MM.1S (cell line): ENCODE data around the gene ARHGAP31.

Source experiments
- DNase-seq: peaks from one replicate; pipeline ENCODE4 v3.0.0-alpha.2; 2015
- H2AFZ ChIP-seq: fragments of 300-600 bp; sonication (generic); 2 replicates; pipeline ENCODE4 v1.6.0; 2016; ENCODE audit warnings: antibody characterized with exemption, low read length
- H3F3A ChIP-seq: fragments of 300-600 bp; sonication (generic); 2 replicates; pipeline ENCODE4 v1.6.1; 2016; ENCODE audit warnings: mild to moderate bottlenecking, antibody characterized with exemption, low read length, moderate library complexity, mixed read lengths; ENCODE audit not compliant: insufficient read depth
- H3K27ac ChIP-seq: fragments of 300-600 bp; sonication (generic); 2 replicates; pipeline ENCODE4 v1.5.1; 2016; ENCODE audit warnings: mild to moderate bottlenecking, low read length
- H3K27me3 ChIP-seq: fragments of 300-600 bp; sonication (generic); replicated peaks from 2 replicates; pipeline ENCODE4 v1.6.0; 2016; ENCODE audit warnings: low read length; ENCODE audit not compliant: insufficient read depth
- H3K36me3 ChIP-seq: fragments of 300-600 bp; sonication (generic); replicated peaks from 2 replicates; pipeline ENCODE4 v1.6.1; 2016; ENCODE audit warnings: mild to moderate bottlenecking, low read length, mixed read lengths; ENCODE audit not compliant: insufficient read depth
- H3K4me1 ChIP-seq: fragments of 300-600 bp; sonication (generic); 2 replicates; pipeline ENCODE4 v1.6.1; 2016; ENCODE audit warnings: low read length, mixed read lengths
- H3K4me2 ChIP-seq: fragments of 300-600 bp; sonication (generic); 2 replicates; pipeline ENCODE4 v1.6.0; 2016; ENCODE audit warnings: low read depth, low read length
- H3K4me3 ChIP-seq: fragments of 300-600 bp; sonication (generic); 2 replicates; pipeline ENCODE4 v1.5.1; 2016; ENCODE audit warnings: low read length, mixed read lengths
- H3K79me2 ChIP-seq: fragments of 300-600 bp; sonication (generic); 2 replicates; pipeline ENCODE4 v1.6.1; 2016; ENCODE audit warnings: mixed run types, low read length, mixed read lengths
- H3K9ac ChIP-seq: fragments of 300-600 bp; sonication (generic); 2 replicates; pipeline ENCODE4 v1.6.1; 2016; ENCODE audit warnings: low read length, mixed read lengths
- H3K9me2 ChIP-seq: fragments of 300-600 bp; sonication (generic); replicated peaks from 2 replicates; pipeline ENCODE4 v1.6.1; 2016; ENCODE audit warnings: mild to moderate bottlenecking, low read length, mixed read lengths; ENCODE audit not compliant: insufficient read depth
- H3K9me3 ChIP-seq: fragments of 300-600 bp; sonication (generic); replicated peaks from 2 replicates; pipeline ENCODE4 v1.6.1; 2016; ENCODE audit warnings: mild to moderate bottlenecking, low read length, mixed read lengths; ENCODE audit not compliant: insufficient read depth
- H4K20me1 ChIP-seq: fragments of 300-600 bp; sonication (generic); 2 replicates; pipeline ENCODE4 v1.6.1; 2016; ENCODE audit warnings: mild to moderate bottlenecking, low read length, moderate library complexity, mixed read lengths; ENCODE audit not compliant: insufficient read depth
- CTCF ChIP-seq: fragments of 300-600 bp; sonication (generic); IDR thresholded peaks from 2 replicates; pipeline ENCODE4 v1.5.1; 2016; ENCODE audit warnings: antibody characterized with exemption, low read length, mixed read lengths
- EZH2 ChIP-seq: fragments of 300-600 bp; sonication (generic); optimal IDR thresholded peaks from 2 replicates; pipeline ENCODE3; 2017; ENCODE audit warnings: low read depth, mild to moderate bottlenecking, antibody characterized with exemption, low read length, mixed read lengths
- EZH2phosphoT487 ChIP-seq: fragments of 300-600 bp; sonication (generic); IDR thresholded peaks from 2 replicates; pipeline ENCODE4 v1.6.1; 2018; ENCODE audit warnings: antibody characterized with exemption, low read length

Gene ARHGAP31, protein sequence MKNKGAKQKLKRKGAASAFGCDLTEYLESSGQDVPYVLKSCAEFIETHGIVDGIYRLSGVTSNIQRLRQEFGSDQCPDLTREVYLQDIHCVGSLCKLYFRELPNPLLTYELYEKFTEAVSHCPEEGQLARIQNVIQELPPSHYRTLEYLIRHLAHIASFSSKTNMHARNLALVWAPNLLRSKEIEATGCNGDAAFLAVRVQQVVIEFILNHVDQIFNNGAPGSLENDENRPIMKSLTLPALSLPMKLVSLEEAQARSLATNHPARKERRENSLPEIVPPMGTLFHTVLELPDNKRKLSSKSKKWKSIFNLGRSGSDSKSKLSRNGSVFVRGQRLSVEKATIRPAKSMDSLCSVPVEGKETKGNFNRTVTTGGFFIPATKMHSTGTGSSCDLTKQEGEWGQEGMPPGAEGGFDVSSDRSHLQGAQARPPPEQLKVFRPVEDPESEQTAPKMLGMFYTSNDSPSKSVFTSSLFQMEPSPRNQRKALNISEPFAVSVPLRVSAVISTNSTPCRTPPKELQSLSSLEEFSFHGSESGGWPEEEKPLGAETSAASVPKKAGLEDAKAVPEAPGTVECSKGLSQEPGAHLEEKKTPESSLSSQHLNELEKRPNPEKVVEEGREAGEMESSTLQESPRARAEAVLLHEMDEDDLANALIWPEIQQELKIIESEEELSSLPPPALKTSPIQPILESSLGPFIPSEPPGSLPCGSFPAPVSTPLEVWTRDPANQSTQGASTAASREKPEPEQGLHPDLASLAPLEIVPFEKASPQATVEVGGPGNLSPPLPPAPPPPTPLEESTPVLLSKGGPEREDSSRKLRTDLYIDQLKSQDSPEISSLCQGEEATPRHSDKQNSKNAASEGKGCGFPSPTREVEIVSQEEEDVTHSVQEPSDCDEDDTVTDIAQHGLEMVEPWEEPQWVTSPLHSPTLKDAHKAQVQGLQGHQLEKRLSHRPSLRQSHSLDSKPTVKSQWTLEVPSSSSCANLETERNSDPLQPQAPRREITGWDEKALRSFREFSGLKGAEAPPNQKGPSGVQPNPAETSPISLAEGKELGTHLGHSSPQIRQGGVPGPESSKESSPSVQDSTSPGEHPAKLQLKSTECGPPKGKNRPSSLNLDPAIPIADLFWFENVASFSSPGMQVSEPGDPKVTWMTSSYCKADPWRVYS (N-terminal part only)

GRCh38 chr3:119293871-119294695, at the start of gene ARHGAP31:
TSS of gene ARHGAP31 (plus strand) at chr3:119294383. CDS start at chr3:119294905, 522 bp downstream.
- Histone ChIP-seq H3K4me3 (peak within 1 kb of the TSS; percentile 83), H3K36me3 (no peaks in the 10 kb centered on the region), H3K4me2 (peak within 1 kb of the TSS; percentile 94), H3K9me2 (no peaks in the 10 kb centered on the region), H3K27me3 (no peaks in the 10 kb centered on the region), H3K79me2 (peaks cover 38% of the 10 kb centered on the region), H2AFZ (peak within 1 kb of the TSS; percentile 76), H3K27ac (peak within 1 kb of the TSS; percentile 96), H3K9ac (peak within 1 kb of the TSS; percentile 85), H3F3A (peaks cover 36% of the 10 kb centered on the region), H3K4me1 (peaks cover 42% of the 10 kb centered on the region), H4K20me1 (no peaks in the 10 kb centered on the region), H3K9me3 (no peaks in the 10 kb centered on the region)
- peak; percentile 94 for DNase-seq
- TF ChIP-seq EZH2 (no peak), CTCF (no peak), EZH2phosphoT487 (no peak)

- H3K9me3 ChIP-seq, result no peaks in the 10 kb centered on the region
- no peak for TF ChIP-seq CTCF
- no peak for TF ChIP-seq EZH2
- no peak for TF ChIP-seq EZH2phosphoT487
- no peak overlapping the region for H3K27ac ChIP-seq
- DNase-seq, result no peak
- H3K36me3 ChIP-seq, result no peaks in the 10 kb centered on the region
- no peak overlapping the region for H3K4me3 ChIP-seq
- 0 out of 2 replicates have a peak, but pooled peaks cover 6% of the 10 kb centered on the region for H3F3A ChIP-seq
- H3K4me2 ChIP-seq, result no peak overlapping the region
- H3K9me2 ChIP-seq, result no peaks in the 10 kb centered on the region
- 0 out of 2 replicates have a peak, but pooled peaks cover 3% of the 10 kb centered on the region for H3K4me1 ChIP-seq
- H3K27me3 ChIP-seq, result no peaks in the 10 kb centered on the region
- no peak overlapping the region for H3K9ac ChIP-seq
- no peak overlapping the region for H2AFZ ChIP-seq
- H4K20me1 ChIP-seq, result no peaks in the 10 kb centered on the region
- no peaks in the 10 kb centered on the region for H3K79me2 ChIP-seq
These were observed 48.4 kb upstream of the ARHGAP31 start for GRCh38 chr3:119245778-119246177.

DNA sequence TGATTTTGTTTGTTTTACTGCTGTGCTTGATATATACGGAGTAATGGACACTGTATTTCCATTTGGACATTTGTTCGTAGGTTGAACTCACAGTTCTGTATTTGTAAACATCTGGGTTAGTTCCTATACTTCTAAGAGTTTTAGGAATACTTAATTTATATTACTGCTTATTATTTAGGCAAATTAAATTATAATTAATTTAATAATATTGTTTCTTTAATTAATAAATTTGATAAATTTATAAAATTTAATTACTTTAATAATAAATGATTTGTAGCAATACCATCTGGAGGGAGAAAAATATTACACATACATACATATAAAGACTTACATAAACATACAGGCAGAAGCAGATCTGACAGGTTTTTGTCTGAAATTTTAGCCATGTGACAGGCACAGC, 39.0 kb upstream of the ARHGAP31 start:
- Histone ChIP-seq H2AFZ (no peak overlapping the region), H3K4me2 (no peak overlapping the region), H3K79me2 (no peaks in the 10 kb centered on the region)

More for the DNA sequence above, 39.0 kb upstream of the ARHGAP31 start:
- no peak for DNase-seq
- Histone ChIP-seq H3K9ac (no peak overlapping the region), H3K9me2 (no peaks in the 10 kb centered on the region), H3K27me3 (no peaks in the 10 kb centered on the region), H3K27ac (no peak overlapping the region), H4K20me1 (no peaks in the 10 kb centered on the region), H3K36me3 (no peaks in the 10 kb centered on the region), H3K4me3 (no peak overlapping the region), H3K9me3 (no peaks in the 10 kb centered on the region), H3F3A (no peaks in the 10 kb centered on the region), H3K4me1 (peaks cover 9% of the 10 kb centered on the region; the same call in 1 of the 2 replicates)
- TF ChIP-seq EZH2 (no peak), CTCF (no peak), EZH2phosphoT487 (no peak)
